ENCODE data around the gene TREX2. TPM values are rescaled to one million over a fixed set of nuclear protein-coding genes. Genes with fewer than 3 reads are reported as not detected.
A peak's percentile ranks its signal among the peaks of the same experiment; 100 is the strongest.

Gene TREX2
- total and polyA plus RNA-seq, 2 of the 8 experiments (the other 6 are each of a cell fraction or from before 2014, with no cell fraction given) = 0.71 to 0.80 TPM

GRCh38 chrX:153491918-153492317, 46.1 kb upstream of the TREX2 start:
- no peaks in the 10 kb centered on the region for H4K20me1 ChIP-seq (replicated peaks in 1 of 2; ENCODE audit: control insufficient read depth in 1 of 2, insufficient read depth in 2 of 2, low read length in 2 of 2)
- H3K9me3 ChIP-seq (ENCODE audit: insufficient read depth in 2 of 2, low read depth in 1 of 2, low read length in 1 of 2) = no peaks in the 10 kb centered on the region
- H2BK12ac ChIP-seq (ENCODE audit: low read depth, low read length) = no peak overlapping the region
- H3K56ac ChIP-seq (replicated peaks; ENCODE audit: insufficient read length, low read depth, low read length) = no peak overlapping the region
- H3K27me3 ChIP-seq (replicated peaks in 1 of 4; ENCODE audit: control insufficient read depth in 3 of 4, extremely low read depth in 1 of 4, insufficient read depth in 3 of 4, low read length in 3 of 4) = peaks cover 0 to 2% (median 0%) of the 10 kb centered on the region in 4 experiments; a peak in 5 of 7 replicates
- H2AK5ac ChIP-seq (ENCODE audit: low read depth, low read length) = no peak overlapping the region
- no peaks in the 10 kb centered on the region for H3K79me1 ChIP-seq (ENCODE audit: low read depth, low read length)
- H3K14ac ChIP-seq (ENCODE audit: insufficient read length) = no peak overlapping the region
- H3K23me2 ChIP-seq (ENCODE audit: low read depth, low read length) = no peaks in the 10 kb centered on the region; the same call in 1 of the 2 replicates
- no peak overlapping the region for H2BK15ac ChIP-seq (ENCODE audit: low read length)
- H3K79me2 ChIP-seq (ENCODE audit: control insufficient read depth in 1 of 2, insufficient read depth in 2 of 2, low read length in 2 of 2) = no peaks in the 10 kb centered on the region
- H2BK120ac ChIP-seq (replicated peaks; ENCODE audit: low read depth, low read length) = no peak overlapping the region
- no peak overlapping the region for H3K27ac ChIP-seq (ENCODE audit: low read depth, low read length)
- DNase-seq (ENCODE audit: low read depth in 1 of 2, low spot score in 2 of 2) (no peak), FAIRE-seq (no peak)
- H4K91ac ChIP-seq (replicated peaks; ENCODE audit: insufficient read length, low read length) = no peak overlapping the region
- H2BK20ac ChIP-seq (ENCODE audit: low read length) = no peak overlapping the region
- CTCF ChIA-PET (ENCODE audit: partially characterized antibody) = interaction anchor here (4.5 to 7.5 kb wide), 2 partner anchors 15 to 20 kb away, joined by 42 to 50 read pairs; partner anchors contain the start of gene HAUS7
- H4K8ac ChIP-seq (ENCODE audit: extremely low read depth, insufficient read depth, low read length) = no peak overlapping the region
- no peak overlapping the region for H2AFZ ChIP-seq (ENCODE audit: low read length)
- H3K4me3 ChIP-seq (ENCODE audit: extremely low read depth in 1 of 4, insufficient read depth in 2 of 4, low read depth in 3 of 4, low read length in 4 of 4) = no peak overlapping the region
- WGBS, 2 experiments (ENCODE audit: extremely low coverage in 1 of 2, insufficient coverage in 1 of 2, insufficient read length in 1 of 2, insufficient replicate concordance in 2 of 2, low coverage in 1 of 2, low lambda C conversion rate in 2 of 2, missing lambda C conversion rate in 1 of 2) = 70% methylated on average over 2 of the region's 11 CpGs; no CpG with 5 or more reads in 1 of the 2 experiments
- peaks cover 0 to 18% (median 7%) of the 10 kb centered on the region in 4 experiments; a peak in 4 of 7 replicates for H3K4me1 ChIP-seq (replicated peaks in 1 of 4; ENCODE audit: control insufficient read depth in 3 of 4, insufficient read depth in 4 of 4, low read length in 3 of 4)
- no peak overlapping the region for H3K23ac ChIP-seq (ENCODE audit: insufficient read length)
- H3K18ac ChIP-seq (ENCODE audit: extremely low read depth, low read length) = no peak overlapping the region
- no peak for TF ChIP-seq GABPA (IDR thresholded peaks at IDR 0.05; ENCODE audit: borderline replicate concordance, insufficient read depth, low read length)
- no peak for TF ChIP-seq SP1 (IDR thresholded peaks at IDR 0.05; ENCODE audit: low read depth, low read length)
- TF ChIP-seq RFX5 (IDR thresholded peaks at IDR 0.05; ENCODE audit: borderline replicate concordance, low read depth, low read length) = no peak
- no peak for TF ChIP-seq RNF2 (IDR thresholded peaks at IDR 0.05; ENCODE audit: borderline replicate concordance, low read depth, low read length, missing control alignments, poor library complexity, severe bottlenecking)
- H4K5ac ChIP-seq (ENCODE audit: insufficient read length, low read depth, low read length) = no peak overlapping the region
- H3K9ac ChIP-seq (replicated peaks in 1 of 4; ENCODE audit: extremely low read depth in 1 of 4, low read depth in 3 of 4, low read length in 3 of 4) = no peak overlapping the region
- no peaks in the 10 kb centered on the region for H3K36me3 ChIP-seq (ENCODE audit: control insufficient read depth in 2 of 4, insufficient read depth in 4 of 4, low read length in 3 of 4)
- H3K4ac ChIP-seq (replicated peaks; ENCODE audit: insufficient read length, low read depth, low read length) = no peak overlapping the region
- H3K4me2 ChIP-seq (ENCODE audit: insufficient read depth in 1 of 2, low read depth in 2 of 2, low read length in 2 of 2) = peak overlapping the region in 1 of 2 experiments; percentile 7; a peak in 1 of 4 replicates
- POLR2A ChIA-PET (ENCODE audit: partially characterized antibody) = interaction anchor here (1.5 kb wide), 1 partner anchor 18 kb away, joined by 4 read pairs; no protein-coding TSS in a partner anchor
- H2BK5ac ChIP-seq (ENCODE audit: low read depth, low read length) = no peak overlapping the region

All from H1 (cell line).